ENCODE results near the gene ZNF883.

GRCh38 chr9:113012492-113012891 is 500 bp upstream of the ZNF883 start:
- TF ChIP-seq MAX (IDR thresholded peaks at IDR 0.05) (no peak), CTCF (IDR thresholded peaks at IDR 0.05 in 2 of 3, conservative IDR thresholded peaks at IDR 0.05 in 1 of 3; ENCODE audit: borderline replicate concordance in 1 of 3, insufficient read depth in 1 of 3, low read depth in 2 of 3, low read length in 2 of 3) (no peak), EZH2 (IDR thresholded peaks at IDR 0.05) (no peak), JUND (IDR thresholded peaks at IDR 0.05) (no peak), ZBTB33 (IDR thresholded peaks at IDR 0.05; ENCODE audit: extremely low read depth, insufficient replicate concordance, low read length) (no peak), POLR2A (IDR thresholded peaks at IDR 0.05; ENCODE audit: borderline replicate concordance, extremely low read depth, insufficient read depth, insufficient read length) (no peak)

Measured in HCT116 (cell line).